GM19452 (cell line): ENCODE data around the gene RASL10B.
"Not testable (repeated sequence)": the region's sequence is repeated elsewhere in the genome, so short reads cannot be mapped to it uniquely, and the experiment has no call there.

Experiments used
- ATAC-seq: cut with Tn5 transposase; IDR thresholded peaks from one replicate; pipeline ENCODE4 v1.9.1; 2021; ENCODE audit not compliant: unreplicated experiment

The RASL10B gene, protein sequence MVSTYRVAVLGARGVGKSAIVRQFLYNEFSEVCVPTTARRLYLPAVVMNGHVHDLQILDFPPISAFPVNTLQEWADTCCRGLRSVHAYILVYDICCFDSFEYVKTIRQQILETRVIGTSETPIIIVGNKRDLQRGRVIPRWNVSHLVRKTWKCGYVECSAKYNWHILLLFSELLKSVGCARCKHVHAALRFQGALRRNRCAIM

DNA sequence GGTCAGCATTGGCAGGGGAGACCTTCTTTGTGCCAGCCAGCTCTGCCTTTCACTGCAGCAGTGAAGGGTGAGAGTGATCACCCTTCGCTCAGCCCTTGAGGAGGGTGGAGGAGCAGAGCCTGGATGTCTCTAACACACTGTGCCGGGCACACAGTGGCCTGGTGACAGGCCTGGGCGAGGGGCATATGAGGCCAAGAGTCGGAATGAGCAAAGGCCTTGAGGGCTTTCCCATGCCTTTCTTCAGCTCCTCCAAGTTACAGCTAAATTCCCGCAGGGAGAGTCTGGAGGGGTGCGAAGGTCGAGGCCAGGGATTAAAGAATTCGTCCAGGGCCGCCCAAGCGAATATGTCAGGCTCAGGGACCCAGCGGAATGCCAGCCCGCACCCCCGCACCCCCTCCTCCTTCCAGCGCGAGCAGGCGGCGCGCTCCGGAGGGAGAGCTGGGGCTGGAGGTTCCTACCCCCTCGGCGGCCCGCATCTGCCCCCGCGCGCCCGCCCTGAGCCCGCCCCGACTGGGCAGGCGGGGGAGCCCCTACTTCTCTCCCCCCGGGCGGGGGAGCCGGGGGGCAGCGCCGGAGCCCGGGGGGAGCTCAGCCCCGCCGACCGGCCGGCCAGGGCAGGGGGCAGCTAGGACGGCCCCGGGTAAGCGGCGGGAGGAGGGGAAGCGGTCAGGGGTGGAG lies at the start of gene RASL10B:
RASL10B (plus strand) TSS at position 401 of the 678 bp plus-strand sequence. CDS start 3,546 bp downstream, outside the sequence.
- no peak for ATAC-seq

- ATAC-seq: no peak
Observed at GRCh38 chr17:35683591-35683990, 47.8 kb upstream of the RASL10B start.

DNA sequence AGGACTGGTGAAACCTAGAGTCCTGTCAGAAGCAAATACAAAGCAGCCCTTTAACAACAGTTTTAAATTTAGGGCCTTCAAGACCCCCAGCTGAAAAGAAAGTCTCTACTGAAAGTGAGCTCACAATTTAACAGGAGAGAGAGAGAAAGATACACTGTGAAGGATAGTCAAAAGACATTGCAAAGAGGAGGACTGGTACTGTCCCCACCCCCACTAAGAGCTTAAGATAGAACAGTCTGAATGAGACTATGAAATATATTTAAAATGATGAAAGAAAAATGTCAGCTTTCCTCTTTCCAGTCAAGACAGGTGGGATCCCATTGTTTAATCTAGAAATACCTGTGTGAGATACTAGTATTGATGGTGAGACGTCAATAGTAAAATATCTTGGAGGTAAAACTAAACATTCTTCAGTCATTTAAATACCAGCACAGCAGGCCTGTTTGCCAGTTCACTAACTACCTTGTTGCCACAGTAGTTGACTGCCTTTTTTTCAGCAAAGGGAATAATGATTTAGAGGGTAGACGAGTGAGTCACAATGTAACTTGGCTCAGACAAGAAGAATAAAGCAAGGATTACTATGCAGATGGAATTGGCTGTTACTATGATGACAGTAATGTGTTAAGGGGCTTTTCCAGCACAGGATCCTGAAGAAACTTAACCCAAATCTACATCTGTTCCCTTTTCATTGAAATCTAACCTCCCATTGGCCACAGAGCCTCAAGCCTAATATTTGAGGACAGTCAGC lies 47.2 kb upstream of the RASL10B start:
- ATAC-seq: no peak

DNA sequence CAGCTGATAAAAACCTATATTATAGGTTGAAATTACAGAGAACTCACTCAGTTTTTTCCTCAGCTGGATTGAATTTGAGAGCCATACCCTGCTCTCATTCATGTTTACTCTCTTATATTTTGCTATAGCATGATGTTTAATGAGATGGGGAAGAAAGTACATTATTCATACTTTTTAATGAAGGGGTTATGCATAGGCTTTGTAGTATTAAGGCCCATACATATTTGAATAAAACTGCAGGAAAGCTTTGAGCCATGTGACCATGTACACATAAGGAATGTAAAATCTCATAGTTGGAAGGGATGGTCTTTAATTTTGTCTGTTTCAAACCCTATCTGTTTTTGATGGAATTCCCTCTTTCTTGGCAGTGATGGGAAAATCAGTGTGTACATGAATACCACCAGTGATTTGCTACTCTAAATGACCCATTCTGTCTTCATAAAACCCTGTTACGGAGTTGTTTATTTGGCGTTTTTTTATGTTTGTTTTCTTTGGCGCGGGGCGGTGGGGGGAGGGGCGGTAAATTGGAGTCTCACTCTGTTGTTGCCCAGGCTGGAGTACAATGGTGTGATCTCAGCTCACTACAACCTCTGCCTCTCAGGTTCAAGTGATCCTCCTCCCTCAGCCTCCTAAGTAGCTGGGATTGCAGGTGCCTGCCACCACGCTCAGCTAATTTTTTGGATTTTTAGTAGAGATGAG lies 38.8 kb upstream of the RASL10B start:
- ATAC-seq: no peak

- no peak for ATAC-seq
Observed at GRCh38 chr17:35693662-35694061, 37.8 kb upstream of the RASL10B start.

- ATAC-seq: no peak
Observed at GRCh38 chr17:35694906-35695305, 36.5 kb upstream of the RASL10B start.

DNA sequence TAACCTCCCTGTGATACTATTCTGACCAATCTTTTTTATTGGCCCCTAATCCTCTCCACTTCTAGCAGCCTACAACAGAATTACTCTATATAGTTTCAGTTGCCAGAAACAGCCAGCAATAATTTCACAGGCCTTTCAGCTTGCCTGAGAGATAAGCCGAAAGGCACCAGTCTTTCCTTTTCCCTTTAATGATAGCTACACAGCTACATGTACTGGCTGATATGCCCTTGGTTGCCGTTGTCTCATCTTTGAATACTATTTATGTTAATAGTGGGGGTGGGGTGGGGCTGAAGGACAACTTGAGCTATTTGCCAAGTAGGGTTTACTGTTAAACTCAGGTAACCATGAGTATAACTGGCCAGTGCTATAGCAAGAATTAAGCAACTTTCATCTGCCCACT lies 35.8 kb upstream of the RASL10B start:
- ATAC-seq: no peak

- no peak for ATAC-seq
Observed at GRCh38 chr17:35698800-35699199, 32.6 kb upstream of the RASL10B start.

- ATAC-seq: no peak
Observed at GRCh38 chr17:35700150-35700549, 31.3 kb upstream of the RASL10B start.

- no peak for ATAC-seq
Observed at GRCh38 chr17:35701491-35701890, 29.9 kb upstream of the RASL10B start.

- ATAC-seq: not testable (repeated sequence)
Observed at GRCh38 chr17:35703308-35703707, 28.1 kb upstream of the RASL10B start.

DNA sequence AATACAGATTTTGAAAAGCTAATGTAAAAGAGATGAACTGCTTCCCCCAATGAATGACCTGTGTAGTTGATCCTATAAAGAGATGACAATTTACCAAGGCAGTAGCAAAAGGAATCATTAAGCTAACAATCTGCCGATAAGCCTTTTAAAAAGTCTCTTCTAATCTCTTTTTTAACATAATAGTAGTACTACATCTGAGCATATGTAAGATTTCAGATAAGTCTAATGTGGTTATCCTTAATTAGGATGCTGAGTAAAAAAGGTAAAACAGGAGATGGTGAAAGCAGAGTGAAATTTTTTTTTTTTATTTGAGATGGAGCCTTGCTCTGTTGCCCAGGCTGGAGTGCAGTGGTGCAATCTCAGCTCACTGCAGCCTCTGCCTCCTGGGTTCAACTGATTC lies 26.2 kb upstream of the RASL10B start:
- no peak for ATAC-seq

DNA sequence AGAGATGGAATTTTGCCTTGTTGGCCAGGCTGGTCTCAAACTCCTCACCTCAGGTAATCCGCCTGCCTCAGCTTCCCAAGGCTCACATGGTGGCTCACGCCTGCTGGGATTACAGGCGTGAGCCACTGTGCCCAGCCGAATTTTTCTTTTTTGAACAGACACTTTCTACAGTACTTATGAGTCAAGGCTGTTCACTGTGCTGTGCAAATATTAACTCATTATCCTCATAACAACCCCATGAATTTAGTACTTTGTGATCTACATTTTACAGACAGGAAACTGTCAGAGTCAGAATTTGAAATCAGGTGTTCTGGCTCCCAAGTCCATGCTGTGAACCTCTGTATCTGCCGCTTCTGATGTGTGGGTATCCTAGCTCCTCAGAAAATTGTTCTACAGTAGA lies 25.7 kb upstream of the RASL10B start:
- no peak for ATAC-seq

DNA sequence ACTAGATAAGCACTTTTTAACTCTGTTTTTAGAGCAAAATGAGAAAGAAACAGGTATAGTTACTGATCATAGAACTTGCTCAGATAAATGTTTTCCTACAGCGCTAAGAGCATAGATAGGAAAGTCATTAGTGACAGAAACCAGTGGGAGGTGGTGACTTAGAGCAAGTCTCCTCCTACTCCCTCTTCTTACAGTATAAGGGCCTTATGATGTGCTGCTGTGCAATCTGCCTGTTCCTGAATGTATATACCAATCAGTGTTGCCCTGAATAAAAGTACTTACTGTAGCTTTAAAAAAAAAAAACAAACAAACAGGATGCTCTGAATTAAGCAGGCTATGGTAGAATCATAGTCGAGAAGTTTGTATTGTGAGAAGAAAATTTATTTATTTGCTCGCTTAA lies 23.3 kb upstream of the RASL10B start:
- ATAC-seq: no peak

GRCh38 chr17:35708951-35709350 lies 22.5 kb upstream of the RASL10B start:
- ATAC-seq: no peak

DNA sequence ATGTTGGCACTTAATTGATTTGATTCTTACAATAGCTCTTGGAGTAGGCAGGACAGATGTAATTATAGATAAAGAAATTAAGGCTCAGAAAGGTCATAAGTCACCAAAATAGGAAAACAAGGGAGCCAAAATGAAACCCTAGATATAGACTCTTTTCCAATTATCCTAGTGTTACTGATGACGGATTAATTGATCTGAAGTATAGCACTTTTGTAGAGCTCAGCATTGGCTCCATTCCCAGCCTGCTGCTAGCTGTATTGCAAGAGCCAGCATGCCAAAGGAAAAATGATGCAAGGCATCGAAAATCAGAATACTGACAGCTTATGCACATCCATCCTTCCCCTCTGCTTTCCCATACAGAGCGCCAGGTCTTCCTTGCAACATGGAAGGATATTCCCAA lies 21.6 kb upstream of the RASL10B start:
- ATAC-seq: no peak

- no peak for ATAC-seq
Observed at GRCh38 chr17:35710950-35711349, 20.5 kb upstream of the RASL10B start.

- no peak for ATAC-seq
Observed at GRCh38 chr17:35713069-35713728, 18.2 kb upstream of the RASL10B start.

GRCh38 chr17:35714988-35715387 lies 16.5 kb upstream of the RASL10B start:
- ATAC-seq: no peak

DNA sequence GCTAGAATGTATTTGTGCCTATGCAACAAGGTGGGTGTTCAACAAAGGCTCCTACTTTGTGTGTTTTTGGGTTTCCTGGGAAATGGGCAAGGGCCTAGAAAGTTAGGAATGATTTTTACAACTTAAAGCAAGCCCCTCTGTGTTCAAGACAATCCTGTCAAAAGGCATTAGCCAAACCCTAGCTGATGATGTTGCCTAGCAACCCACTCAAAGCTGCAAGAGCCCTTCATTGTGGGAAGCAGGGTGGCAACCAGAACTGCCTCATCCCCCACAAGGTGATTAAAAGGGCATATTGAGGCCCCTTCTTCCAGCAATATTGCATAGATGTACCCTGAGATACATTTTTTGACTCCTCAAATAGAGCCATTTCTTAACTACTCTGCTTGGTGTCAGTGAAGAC lies 16.0 kb upstream of the RASL10B start:
- ATAC-seq: no peak

DNA sequence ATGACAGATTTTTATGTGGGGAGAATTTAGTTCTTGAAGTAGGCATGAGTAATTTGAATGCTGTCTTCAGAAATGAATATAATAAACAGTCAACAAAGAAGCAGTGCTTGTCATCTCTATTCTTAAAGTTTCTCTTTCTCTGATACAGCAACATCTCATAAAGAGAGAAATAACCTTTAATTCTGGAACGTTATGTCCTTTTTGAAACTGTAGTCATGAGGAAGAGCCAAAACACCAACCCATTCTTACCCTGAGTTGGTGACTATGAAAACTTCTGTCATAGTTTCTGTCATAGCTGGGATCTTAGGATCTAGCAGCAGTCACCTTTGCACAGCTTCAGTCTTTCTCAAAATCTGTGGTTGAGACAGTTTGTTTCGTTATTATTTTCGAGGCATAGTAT lies 15.3 kb upstream of the RASL10B start:
- ATAC-seq: no peak
